Loucy (cell line): ENCODE data around the gene BAG3.

ENCODE experiments used
- H2AFZ ChIP-seq: fragments of 200-600 bp; sonication (generic); 2 replicates; pipeline ENCODE4 v1.6.0; 2016; ENCODE audit warnings: antibody characterized with exemption, mild to moderate bottlenecking, low read length, moderate library complexity
- H3F3A ChIP-seq: fragments of 200-600 bp; 2 replicates; pipeline ENCODE4 v1.6.0; 2016; ENCODE audit warnings: antibody characterized with exemption, low read depth, mild to moderate bottlenecking
- H3K27me3 ChIP-seq: fragments of 200-600 bp; sonication (generic); 2 replicates; pipeline ENCODE4 v1.6.1; 2014; ENCODE audit warnings: low read length, mild to moderate bottlenecking; ENCODE audit not compliant: insufficient read depth, poor library complexity, severe bottlenecking
- H3K36me3 ChIP-seq: fragments of 200-600 bp; sonication (generic); 2 replicates; pipeline ENCODE4 v1.6.1; 2016; ENCODE audit warnings: low read length; ENCODE audit not compliant: insufficient read depth
- H3K4me1 ChIP-seq: fragments of 200-600 bp; sonication (generic); 2 replicates; pipeline ENCODE4 v1.5.1; 2014; ENCODE audit warnings: low read length, mild to moderate bottlenecking; ENCODE audit not compliant: insufficient read depth, poor library complexity, severe bottlenecking
- H3K4me2 ChIP-seq: fragments of 200-600 bp; sonication (generic); 2 replicates; pipeline ENCODE4 v1.6.0; 2014; ENCODE audit warnings: antibody characterized with exemption, low read length, low read depth, mild to moderate bottlenecking; ENCODE audit not compliant: poor library complexity, severe bottlenecking
- H3K4me3 ChIP-seq: fragments of 200-600 bp; sonication (generic); 2 replicates; pipeline ENCODE4 v1.5.1; 2014; ENCODE audit warnings: low read length, mild to moderate bottlenecking, mixed read lengths; ENCODE audit not compliant: poor library complexity, severe bottlenecking
- H3K79me2 ChIP-seq: fragments of 200-600 bp; sonication (generic); 2 replicates; pipeline ENCODE4 v1.6.1; 2014; ENCODE audit warnings: low read length; ENCODE audit not compliant: insufficient read depth
- H3K9ac ChIP-seq: fragments of 200-600 bp; sonication (generic); 2 replicates; pipeline ENCODE4 v1.6.0; 2014; ENCODE audit warnings: mild to moderate bottlenecking, low read depth, low read length, moderate library complexity; ENCODE audit not compliant: poor library complexity, severe bottlenecking
- H3K9me2 ChIP-seq: fragments of 200-600 bp; sonication (generic); replicated peaks from 2 replicates; pipeline ENCODE4 v1.6.1; 2016; ENCODE audit warnings: low read depth, low read length, mixed read lengths
- H3K9me3 ChIP-seq: fragments of 200-600 bp; sonication (generic); 2 replicates; pipeline ENCODE4 v1.6.1; 2014; ENCODE audit warnings: mild to moderate bottlenecking, antibody characterized with exemption, low read length, low read depth; ENCODE audit not compliant: insufficient read depth
- H4K20me1 ChIP-seq: fragments of 200-600 bp; sonication (generic); 2 replicates; pipeline ENCODE4 v1.6.0; 2014; ENCODE audit warnings: antibody characterized with exemption, low read length, mild to moderate bottlenecking; ENCODE audit not compliant: insufficient read depth, poor library complexity, severe bottlenecking
- EZH2phosphoT487 ChIP-seq: fragments of 200-600 bp; IDR thresholded peaks from 2 replicates; pipeline ENCODE4 v1.6.1; 2018; ENCODE audit warnings: antibody characterized with exemption, mild to moderate bottlenecking, moderate library complexity, borderline replicate concordance
- TF ChIP-seq, protein P1 (sequence below): fragments of 200-600 bp; sonication (generic); conservative IDR thresholded peaks from 2 replicates; pipeline ENCODE4 v1.5.1; 2014; ENCODE audit warnings: mild to moderate bottlenecking, antibody characterized with exemption, low read length

Gene BAG3

DNA sequence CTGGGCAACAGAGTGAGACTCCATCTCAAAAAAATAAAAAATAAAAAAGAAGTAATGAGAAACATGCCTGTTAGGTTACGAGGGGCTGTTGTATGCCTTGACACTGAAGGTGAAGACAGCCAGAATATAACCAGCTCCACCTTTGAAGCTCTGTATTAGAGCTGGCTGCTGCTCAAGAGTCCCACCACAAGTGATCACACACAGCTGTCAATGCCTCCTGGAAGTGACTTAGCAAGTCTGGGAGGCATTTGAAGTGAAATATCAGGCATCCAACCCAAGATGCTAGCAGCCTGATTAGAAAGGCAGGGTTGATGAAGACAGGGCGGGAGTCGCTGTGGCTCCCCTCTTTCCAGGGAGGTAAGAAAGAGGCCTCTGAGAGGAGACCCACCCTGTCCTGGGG lies 40.5 kb downstream of the BAG3 start:
- no peak overlapping the region for H3K9ac ChIP-seq
- no peaks in the 10 kb centered on the region for H3K36me3 ChIP-seq

DNA sequence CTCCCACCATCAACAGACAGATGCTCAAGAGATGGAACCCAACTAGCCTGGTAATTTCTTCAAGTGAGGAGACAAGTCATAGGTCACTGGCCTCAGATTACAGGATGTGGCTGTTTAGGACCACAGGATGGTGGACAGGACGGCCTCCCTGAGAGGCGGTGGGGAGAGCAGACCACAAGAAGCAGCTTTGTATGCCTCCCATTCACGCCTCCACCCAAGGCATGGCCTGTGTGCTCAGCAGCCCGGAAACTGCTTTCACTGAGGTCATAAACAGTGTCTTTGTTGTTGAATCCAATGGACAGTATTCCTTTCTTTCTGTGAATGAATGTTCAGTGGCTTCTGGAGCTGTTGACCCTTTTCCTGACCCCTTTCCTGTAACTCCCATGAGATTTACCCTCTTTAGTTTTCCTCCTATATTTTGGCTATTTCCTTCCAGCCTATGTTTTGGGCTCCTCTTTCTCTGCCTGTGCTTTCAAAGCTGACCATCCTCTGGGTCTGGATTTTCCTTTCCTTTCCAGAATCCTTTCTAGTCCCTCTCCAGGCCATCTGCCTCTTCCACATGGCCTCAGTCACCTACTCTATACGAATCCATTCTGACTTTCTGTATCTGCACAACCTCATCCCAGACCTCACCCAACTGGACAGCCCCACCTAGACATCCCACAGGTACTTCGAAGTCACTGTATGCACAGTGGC lies 42.2 kb downstream of the BAG3 start:
- TF ChIP-seq, protein P1, sequence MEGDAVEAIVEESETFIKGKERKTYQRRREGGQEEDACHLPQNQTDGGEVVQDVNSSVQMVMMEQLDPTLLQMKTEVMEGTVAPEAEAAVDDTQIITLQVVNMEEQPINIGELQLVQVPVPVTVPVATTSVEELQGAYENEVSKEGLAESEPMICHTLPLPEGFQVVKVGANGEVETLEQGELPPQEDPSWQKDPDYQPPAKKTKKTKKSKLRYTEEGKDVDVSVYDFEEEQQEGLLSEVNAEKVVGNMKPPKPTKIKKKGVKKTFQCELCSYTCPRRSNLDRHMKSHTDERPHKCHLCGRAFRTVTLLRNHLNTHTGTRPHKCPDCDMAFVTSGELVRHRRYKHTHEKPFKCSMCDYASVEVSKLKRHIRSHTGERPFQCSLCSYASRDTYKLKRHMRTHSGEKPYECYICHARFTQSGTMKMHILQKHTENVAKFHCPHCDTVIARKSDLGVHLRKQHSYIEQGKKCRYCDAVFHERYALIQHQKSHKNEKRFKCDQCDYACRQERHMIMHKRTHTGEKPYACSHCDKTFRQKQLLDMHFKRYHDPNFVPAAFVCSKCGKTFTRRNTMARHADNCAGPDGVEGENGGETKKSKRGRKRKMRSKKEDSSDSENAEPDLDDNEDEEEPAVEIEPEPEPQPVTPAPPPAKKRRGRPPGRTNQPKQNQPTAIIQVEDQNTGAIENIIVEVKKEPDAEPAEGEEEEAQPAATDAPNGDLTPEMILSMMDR: no peak
- TF ChIP-seq EZH2phosphoT487: no peak
- peak overlapping the region; percentile 58 for H2AFZ ChIP-seq
- H3K9ac ChIP-seq: no peak overlapping the region
- no peak overlapping the region for H3K4me3 ChIP-seq
- H3K4me1 ChIP-seq: peaks cover 14% of the 10 kb centered on the region
- no peaks in the 10 kb centered on the region for H3K36me3 ChIP-seq
- no peaks in the 10 kb centered on the region for H3K9me3 ChIP-seq
- 0 out of 2 replicates have a peak, but pooled peaks cover 2% of the 10 kb centered on the region for H3F3A ChIP-seq
- H3K4me2 ChIP-seq: peak overlapping the region; percentile 33
- no peaks in the 10 kb centered on the region for H3K9me2 ChIP-seq
- H3K79me2 ChIP-seq: no peaks in the 10 kb centered on the region
- no peaks in the 10 kb centered on the region for H4K20me1 ChIP-seq
- H3K27me3 ChIP-seq: no peaks in the 10 kb centered on the region

More for the DNA sequence above, 40.5 kb downstream of the BAG3 start:
- Histone ChIP-seq H3K79me2 (no peaks in the 10 kb centered on the region), H2AFZ (no peak overlapping the region), H3K27me3 (no peaks in the 10 kb centered on the region), H3K4me2 (no peak overlapping the region), H3F3A (0 out of 2 replicates have a peak, but pooled peaks cover 2% of the 10 kb centered on the region), H3K9me3 (no peaks in the 10 kb centered on the region), H3K4me1 (peaks cover 24% of the 10 kb centered on the region), H3K4me3 (no peak overlapping the region), H3K9me2 (no peaks in the 10 kb centered on the region), H4K20me1 (no peaks in the 10 kb centered on the region)
- TF ChIP-seq EZH2phosphoT487: no peak
- TF ChIP-seq, protein P1: no peak

DNA sequence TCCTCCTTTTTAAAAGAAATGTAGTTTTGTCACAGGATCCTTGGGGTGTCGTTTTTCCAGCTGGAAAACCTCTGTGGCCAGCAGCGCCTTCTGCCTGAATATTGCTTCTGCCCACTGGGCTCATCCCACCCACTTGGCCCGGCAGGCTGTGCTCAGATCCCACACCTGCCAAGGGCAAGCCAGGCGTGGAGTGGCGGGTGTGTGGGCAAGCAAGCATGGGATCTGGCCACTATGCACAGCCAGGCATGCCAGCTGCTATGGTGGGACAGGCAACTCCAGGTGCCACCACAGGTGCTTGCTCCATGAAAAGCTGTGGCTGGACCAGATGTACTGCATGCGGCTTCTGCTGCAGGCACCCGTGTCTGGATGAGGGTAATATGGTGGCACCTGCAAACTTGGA lies 43.4 kb downstream of the BAG3 start:
- H2AFZ ChIP-seq: no peak overlapping the region

More for the DNA sequence above, 43.4 kb downstream of the BAG3 start:
- H3K27me3 ChIP-seq: no peaks in the 10 kb centered on the region
- H3K9me2 ChIP-seq: no peaks in the 10 kb centered on the region
- H3K79me2 ChIP-seq: no peaks in the 10 kb centered on the region
- no peaks in the 10 kb centered on the region for H3K36me3 ChIP-seq
- no peak overlapping the region for H3K4me3 ChIP-seq
- no peak overlapping the region for H3K9ac ChIP-seq
- H4K20me1 ChIP-seq: no peaks in the 10 kb centered on the region
- no peaks in the 10 kb centered on the region for H3K9me3 ChIP-seq
- H3F3A ChIP-seq: no peaks in the 10 kb centered on the region
- no peak overlapping the region for H3K4me2 ChIP-seq
- H3K4me1 ChIP-seq: peaks cover 14% of the 10 kb centered on the region
- TF ChIP-seq EZH2phosphoT487: no peak
- TF ChIP-seq, protein P1: no peak
